Activated T-cell treated with anti-CD3 and anti-CD28 coated beads, Interleukin-2, amount 50 U/mL, for 48 hours (primary cell): Measurements from ENCODE around the gene FOXN1.

Source experiments
- DNase-seq, 2 experiments: peaks; one replicate each; pipeline ENCODE4 v3.0.0-alpha.2; 2020

FOXN1 gene

DNA sequence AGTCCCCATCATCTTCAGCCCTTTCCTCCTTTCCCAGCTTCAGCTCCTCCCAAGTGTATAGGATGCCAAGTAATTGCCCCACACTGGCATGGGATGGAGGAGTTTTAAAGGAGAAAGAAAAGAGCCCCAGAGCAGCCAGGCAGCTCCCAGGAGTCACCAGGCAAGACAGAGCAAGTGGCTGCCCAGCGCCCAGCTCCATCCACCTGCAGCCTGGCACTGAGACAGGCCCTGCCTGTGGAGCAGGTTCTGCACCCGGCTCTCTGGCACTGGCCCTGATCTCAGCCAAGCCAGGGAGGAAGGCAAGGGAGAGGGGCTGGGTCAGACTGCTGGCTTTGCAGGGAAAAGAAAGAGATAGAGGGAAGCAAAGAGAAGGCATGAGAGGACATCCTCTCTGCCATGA, 21.7 kb downstream of the FOXN1 start:
- DNase-seq: no peak

- DNase-seq: no peak
Measured at GRCh38 chr17:28528327-28529012, 22.3 kb downstream of the FOXN1 start.

GRCh38 chr17:28529013-28529400, 22.9 kb downstream of the FOXN1 start:
- DNase-seq: no peak

- DNase-seq: no peak
Measured at GRCh38 chr17:28530250-28530649, 24.1 kb downstream of the FOXN1 start.

DNA sequence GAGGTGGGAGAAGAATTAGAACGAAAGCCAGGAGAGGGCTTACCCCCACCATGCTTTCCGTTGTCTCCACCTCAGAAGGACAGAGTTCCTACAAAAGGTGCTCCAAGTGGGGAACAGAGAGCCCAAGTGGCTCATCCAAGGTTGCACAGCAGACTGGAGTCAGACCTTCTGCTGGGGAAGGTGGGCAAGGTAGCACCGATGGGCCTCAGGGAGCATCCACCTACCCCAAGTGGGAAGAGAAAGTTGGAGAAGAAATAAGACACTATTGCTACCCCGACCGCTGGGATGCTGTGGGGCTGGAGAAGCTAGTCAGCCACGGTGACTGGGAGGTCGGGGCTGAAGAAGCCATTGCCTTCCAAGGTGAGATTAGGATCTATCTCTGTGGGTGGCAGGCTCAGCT, 24.8 kb downstream of the FOXN1 start:
- DNase-seq: no peak

- DNase-seq: no peak
Measured at GRCh38 chr17:28532050-28532960, 26.2 kb downstream of the FOXN1 start.

- DNase-seq: no peak
Measured at GRCh38 chr17:28533091-28533807, 27.1 kb downstream of the FOXN1 start.

DNA sequence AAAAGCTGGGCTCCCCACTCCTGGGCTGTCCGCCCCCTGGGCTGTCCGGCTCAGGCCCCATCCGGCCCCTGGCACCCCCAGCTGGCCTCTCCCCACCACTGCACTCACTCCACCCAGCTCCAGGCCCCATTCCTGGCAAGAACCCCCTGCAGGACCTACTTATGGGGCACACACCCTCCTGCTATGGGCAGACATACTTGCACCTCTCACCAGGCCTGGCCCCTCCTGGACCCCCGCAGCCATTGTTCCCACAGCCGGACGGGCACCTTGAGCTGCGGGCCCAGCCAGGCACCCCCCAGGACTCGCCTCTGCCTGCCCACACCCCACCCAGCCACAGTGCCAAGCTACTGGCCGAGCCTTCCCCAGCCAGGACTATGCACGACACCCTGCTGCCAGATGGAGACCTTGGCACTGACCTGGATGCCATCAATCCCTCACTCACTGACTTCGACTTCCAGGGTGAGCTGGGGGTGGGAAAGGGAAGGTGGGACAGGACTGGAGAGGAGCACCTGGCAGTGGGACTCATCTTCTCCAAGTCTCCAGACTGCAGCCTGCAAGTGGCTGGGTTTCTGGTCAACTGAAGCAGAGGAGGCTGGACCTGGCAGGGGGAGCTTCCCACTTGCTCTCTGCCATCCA, 28.7 kb downstream of the FOXN1 start:
- DNase-seq: no peak

DNA sequence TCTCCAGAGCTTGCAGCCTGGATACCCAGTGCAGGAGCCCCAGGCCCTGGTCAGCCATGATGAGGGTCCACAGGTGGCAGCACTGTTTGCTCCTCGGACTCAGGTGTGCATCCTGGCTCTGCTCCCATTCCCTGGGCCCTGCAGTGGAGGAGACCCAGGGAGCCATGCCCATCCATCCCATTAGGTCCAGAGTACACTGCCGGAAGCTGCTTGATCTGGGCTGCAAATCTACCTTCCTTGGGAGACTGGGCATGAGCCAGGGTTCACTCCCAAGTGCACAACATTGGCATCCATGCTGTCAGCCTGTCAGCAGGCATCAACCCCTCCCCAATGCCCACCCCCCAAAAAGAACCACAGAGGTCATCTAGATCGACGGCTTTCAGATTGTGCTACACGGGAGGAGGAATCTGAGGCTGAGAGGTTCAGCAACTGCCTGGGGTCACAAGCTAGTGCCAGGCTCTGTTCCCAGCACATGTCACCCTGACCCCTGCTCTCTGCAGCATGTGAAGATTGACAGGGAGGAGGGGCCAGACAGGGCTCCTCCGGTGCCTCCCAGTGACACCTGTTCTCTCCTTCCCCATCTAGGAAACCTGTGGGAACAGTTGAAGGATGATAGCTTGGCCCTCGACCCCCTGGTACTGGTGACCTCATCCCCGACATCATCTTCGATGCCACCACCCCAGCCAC, 30.5 kb downstream of the FOXN1 start:
- DNase-seq: no peak

DNA sequence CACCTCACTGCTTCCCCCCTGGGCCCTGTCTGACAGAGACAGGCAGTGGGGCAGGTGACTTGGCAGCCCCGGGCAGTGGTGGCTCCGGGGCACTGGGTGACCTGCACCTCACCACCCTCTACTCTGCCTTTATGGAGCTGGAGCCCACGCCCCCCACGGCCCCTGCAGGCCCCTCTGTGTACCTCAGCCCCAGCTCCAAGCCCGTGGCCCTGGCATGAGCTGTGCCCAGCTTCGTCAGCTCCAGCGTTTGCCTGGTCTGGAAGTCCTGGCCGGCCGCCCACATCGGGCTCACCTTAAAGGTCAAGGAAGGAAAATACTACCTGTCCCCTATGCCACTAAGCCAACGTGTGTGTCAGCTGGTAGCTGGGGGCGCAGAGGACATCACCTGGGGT, 31.1 kb downstream of the FOXN1 start:
- DNase-seq: no peak

DNA sequence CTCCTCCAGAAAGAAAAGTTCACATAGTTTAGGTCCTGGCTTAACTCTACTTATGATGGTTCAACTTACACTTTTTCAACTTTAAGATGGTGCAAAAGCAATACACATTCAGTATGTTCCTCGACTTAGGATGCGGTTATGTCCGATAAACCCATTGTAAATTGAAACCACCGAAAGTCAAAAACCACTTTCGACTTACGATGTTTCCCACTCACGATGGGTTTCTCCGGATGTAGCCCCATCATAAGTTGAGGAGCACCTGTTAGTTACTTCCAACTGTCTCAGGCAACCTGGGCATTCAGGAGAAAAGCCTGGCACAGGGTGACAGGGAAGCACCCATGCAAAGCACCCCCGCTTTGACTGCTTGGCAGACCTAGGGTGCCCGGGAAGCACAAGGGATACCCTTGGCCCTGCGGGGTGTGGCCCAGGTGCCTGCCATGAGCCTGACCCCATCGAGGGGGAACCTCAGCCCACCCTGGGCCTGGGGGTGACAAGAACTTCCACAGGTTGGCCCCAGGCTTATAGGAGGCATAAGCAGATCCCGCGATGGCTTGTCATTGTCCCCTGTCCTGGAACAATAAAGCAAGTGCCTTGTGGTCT, 32.2 kb downstream of the FOXN1 start:
- DNase-seq: no peak

- DNase-seq: no peak
Measured at GRCh38 chr17:28540231-28540630, 34.1 kb downstream of the FOXN1 start.

DNA sequence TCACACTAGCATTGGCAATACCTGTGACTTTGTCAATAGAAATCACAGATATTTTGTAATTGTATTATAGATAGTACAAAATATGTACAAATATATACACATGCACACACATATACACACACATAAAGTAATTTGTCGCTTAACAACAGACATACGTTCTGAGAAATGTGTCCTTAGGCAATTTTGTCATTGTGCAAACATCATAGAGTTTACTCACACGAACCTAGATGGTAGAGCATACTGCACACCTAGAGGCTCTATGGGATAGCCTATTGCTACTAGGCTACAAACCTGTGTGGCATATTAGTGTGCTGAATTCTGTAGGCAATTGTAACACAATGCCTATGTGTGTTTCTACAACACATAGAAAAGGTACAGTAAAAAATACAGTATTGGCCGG, 35.3 kb downstream of the FOXN1 start:
- no peak for DNase-seq

- no peak for DNase-seq
Measured at GRCh38 chr17:28544402-28545140, 38.4 kb downstream of the FOXN1 start.

GRCh38 chr17:28545141-28545503, 39.0 kb downstream of the FOXN1 start:
- DNase-seq: no peak

DNA sequence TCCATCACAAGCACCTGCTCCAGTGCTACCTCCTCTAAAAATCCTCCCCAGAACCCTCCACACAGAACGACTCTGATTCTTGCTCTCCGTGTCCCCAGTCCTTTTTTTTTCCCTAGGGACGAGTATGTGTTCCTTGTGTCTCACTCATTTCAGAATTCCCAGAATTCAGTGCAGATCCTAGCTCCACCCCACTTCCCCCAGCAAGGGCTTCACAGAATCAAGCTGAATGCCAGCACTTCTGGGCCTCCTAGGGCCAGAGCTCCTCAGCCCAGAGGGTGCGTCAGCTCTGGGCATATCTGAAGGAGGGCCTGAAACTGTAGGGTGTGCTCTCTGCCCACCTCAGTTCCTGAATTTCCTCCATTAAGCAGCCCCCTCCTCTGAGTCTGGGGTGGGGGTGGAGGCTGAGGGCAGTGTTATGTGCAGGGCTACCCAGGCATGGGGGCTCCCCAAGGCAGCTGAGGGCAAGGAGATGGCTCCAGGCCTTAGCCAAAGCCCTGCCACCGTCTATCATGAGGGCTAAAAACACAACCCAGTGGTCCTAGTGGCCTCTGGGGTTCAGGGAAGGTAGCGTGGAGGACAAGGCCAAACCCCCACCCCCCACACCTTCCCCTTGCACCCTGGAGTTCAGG, 39.8 kb downstream of the FOXN1 start:
- DNase-seq: no peak

DNA sequence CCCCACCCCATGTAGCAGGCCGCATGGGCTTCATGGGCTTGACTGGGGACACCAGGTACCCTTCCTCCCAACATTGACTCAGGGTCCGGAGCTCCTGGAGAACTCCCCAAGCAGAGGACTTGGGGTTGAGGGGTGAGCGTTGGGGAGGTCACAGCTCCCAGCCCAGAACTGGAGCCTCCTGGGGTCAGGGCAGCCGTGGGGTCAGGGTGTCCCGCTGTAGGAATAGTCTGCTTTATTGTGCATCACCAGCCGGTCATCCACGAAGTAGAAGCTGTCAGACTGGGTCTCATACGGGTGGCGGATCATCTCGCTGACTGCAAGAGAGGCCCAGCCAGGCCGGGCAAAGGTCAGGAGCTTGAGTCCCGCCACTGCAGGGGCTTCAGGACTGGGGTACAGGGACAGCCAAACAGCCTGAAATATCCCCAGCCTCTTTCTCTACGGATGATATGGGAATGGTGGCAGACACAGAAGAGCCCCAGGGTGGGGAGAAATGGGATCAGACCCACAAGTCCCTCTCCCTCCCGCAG, 41.0 kb downstream of the FOXN1 start:
- no peak for DNase-seq

DNA sequence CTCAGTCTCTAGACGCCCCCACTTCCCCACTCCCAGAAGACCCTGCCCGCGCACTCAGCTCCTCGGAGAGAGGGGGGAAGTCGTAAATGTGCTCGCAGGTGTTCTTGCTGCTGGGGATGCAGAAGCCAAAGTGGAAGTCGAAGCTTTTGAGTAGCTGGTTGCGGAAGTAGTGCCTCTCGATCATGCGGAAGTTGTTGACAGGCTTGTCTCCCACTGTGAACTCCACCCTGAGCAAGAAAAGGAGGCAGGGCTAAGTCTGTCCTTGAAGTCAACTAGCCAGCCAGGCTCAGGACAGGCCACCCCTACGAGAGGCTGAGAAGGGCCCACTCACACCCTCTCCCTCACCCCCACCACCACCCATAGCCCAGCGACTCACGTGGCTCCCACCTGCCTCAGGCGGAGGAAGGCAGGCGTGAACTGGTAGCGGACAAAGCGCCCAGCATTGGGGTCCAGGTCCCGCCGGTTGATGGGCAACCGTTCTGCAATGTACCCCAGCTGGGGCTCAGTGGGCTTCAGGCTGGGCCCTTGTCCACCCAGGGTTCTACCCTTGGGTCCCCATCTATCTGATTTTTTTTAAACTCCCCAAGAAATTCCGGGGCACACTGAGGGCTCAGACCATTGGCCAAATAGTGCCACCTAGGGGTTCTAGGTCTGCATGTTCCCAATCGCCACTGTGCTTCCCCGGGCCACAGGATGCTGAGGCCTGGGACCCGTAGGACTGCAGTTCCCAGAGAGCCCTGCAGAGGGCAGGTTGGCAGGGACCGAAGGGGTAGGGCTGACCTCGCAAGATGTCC, 41.7 kb downstream of the FOXN1 start:
- peak; percentile 88 for DNase-seq

- no peak for DNase-seq
Measured at GRCh38 chr17:28548417-28549130, 42.4 kb downstream of the FOXN1 start.
